Fibroblast of pulmonary artery (primary cell): ENCODE measurements around the gene CACNA1S.

Experiments
- DNase-seq: peaks from one replicate; pipeline ENCODE4 v3.0.0-alpha.2; 2010; ENCODE audit warnings: low read depth
- H3K4me3 ChIP-seq: replicated peaks from 2 replicates; pipeline ENCODE4 v1.5.1; 2011; ENCODE audit warnings: low read depth, mild to moderate bottlenecking, control low read depth, low read length, moderate library complexity
- TF ChIP-seq, protein P1 (sequence below): IDR thresholded peaks from 2 replicates; pipeline ENCODE4 v1.5.1; 2011; ENCODE audit warnings: mild to moderate bottlenecking, control low read depth, low read length, inconsistent platforms; ENCODE audit errors: missing control alignments

The CACNA1S gene

GRCh38 chr1:201013991-201014815 lies 98.0 kb downstream of the CACNA1S start:
- DNase-seq: no peak
- TF ChIP-seq, protein P1, sequence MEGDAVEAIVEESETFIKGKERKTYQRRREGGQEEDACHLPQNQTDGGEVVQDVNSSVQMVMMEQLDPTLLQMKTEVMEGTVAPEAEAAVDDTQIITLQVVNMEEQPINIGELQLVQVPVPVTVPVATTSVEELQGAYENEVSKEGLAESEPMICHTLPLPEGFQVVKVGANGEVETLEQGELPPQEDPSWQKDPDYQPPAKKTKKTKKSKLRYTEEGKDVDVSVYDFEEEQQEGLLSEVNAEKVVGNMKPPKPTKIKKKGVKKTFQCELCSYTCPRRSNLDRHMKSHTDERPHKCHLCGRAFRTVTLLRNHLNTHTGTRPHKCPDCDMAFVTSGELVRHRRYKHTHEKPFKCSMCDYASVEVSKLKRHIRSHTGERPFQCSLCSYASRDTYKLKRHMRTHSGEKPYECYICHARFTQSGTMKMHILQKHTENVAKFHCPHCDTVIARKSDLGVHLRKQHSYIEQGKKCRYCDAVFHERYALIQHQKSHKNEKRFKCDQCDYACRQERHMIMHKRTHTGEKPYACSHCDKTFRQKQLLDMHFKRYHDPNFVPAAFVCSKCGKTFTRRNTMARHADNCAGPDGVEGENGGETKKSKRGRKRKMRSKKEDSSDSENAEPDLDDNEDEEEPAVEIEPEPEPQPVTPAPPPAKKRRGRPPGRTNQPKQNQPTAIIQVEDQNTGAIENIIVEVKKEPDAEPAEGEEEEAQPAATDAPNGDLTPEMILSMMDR: no peak
- no peak overlapping the region for H3K4me3 ChIP-seq

DNA sequence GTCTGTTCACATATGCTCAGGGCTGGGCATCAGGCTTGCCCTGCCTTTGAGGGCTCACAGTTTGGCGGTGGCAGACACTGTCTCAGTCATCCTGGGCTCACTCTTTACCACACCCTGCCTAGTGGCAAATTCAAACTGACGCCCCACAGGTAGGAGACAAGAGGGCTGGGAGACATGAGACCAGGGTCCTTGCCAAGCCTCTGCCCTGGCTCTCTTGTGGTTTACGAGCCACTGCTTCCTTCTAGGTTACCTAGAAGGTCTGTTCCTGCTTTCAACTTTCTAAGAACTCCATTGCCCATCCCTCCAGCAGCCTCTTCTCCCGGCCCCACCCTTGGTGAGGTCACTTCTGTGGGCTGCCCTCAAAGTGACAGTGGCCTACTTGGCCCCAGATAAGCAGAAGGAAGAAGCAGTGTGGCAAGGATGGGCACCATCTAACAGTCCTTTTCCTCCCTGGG lies 99.2 kb downstream of the CACNA1S start:
- no peak for DNase-seq
- TF ChIP-seq, protein P1: no peak
- no peak overlapping the region for H3K4me3 ChIP-seq

GRCh38 chr1:201011616-201012015 lies 100.6 kb downstream of the CACNA1S start:
- no peak for DNase-seq
- TF ChIP-seq, protein P1: no peak

GRCh38 chr1:201009962-201010645 lies 102.1 kb downstream of the CACNA1S start:
- no peak for DNase-seq
- no peak overlapping the region for H3K4me3 ChIP-seq
- TF ChIP-seq, protein P1: no peak

More at GRCh38 chr1:201011616-201012015, 100.6 kb downstream of the CACNA1S start:
- no peak overlapping the region for H3K4me3 ChIP-seq

DNA sequence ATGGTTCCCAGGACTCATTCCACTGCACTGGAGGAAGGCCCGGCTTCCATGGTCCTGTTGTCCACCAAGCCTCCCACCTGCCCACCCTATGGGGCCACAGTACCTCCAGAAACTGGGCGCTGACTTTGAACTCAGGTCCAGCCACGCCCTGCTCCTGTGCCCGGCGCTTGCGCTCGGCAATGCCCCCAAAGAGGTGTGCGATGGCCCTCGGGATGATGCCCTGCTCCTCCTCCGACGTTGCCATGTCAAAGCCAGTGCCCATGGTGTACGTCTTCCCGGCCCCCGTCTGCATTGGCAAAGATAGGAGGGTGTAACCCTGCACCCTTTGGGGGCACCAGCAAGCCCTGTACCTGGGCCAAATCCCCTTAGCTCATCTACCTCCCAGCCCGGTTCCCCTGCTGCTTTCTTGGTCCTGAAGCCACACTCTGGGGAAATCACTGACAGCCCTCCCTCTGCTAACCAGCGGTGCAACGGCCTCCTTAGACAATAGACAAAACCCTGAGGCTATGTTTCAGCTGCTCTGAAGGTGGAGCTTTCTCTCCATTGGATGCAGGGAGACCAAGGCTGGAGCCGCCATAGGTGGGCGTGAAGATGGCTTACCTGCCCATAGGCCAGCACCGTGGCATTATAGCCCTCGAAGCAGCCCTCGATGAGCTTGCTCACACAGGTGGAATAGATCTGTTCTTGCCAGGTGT lies 103.4 kb downstream of the CACNA1S start:
- H3K4me3 ChIP-seq: no peak overlapping the region
- TF ChIP-seq, protein P1: no peak
- DNase-seq: no peak

DNA sequence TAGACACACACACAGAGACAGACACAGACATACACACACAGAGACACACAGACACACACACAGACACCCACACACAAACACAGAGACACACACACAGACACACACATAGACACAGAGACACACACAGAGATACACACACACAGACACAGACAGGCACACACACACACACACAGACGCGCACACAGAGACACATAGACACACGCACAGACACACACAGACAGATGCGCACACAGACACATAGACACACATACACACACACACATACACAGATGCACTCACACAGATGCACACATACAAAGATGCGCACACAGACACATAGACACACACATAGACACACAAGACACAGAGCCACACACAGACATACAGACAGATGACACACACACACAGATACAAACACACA lies 104.7 kb downstream of the CACNA1S start:
- DNase-seq: no peak
- no peak overlapping the region for H3K4me3 ChIP-seq
- TF ChIP-seq, protein P1: no peak
